Lung (tissue), 12 donors: ENCODE results near the gene SRCIN1. TPM values are rescaled to one million over a fixed set of nuclear protein-coding genes. Genes with fewer than 3 reads are reported as not detected.

Experiments
- ATAC-seq: fragments of 200-7000 bp; cut with Tn5 transposase; one replicate; pipeline ENCODE4 v1.9.1; 2020; ENCODE audit warnings: moderate number of reproducible peaks; ENCODE audit not compliant: insufficient read depth, low FRiP score
- DNase-seq, 3 donors: peaks; one replicate each; pipeline ENCODE4 v3.0.0-alpha.2; 2013 to 2017
- H3K27ac ChIP-seq, 2 donors: one replicate each; pipeline ENCODE4 v1.5.1; 2013; ENCODE audit warnings: mild to moderate bottlenecking in 2 of 2, moderate library complexity in 2 of 2, control low read depth in 1 of 2, inconsistent platforms in 1 of 2, low read depth in 1 of 2, low read length in 1 of 2
- H3K27me3 ChIP-seq, 3 donors: one replicate each; pipeline ENCODE4 v1.5.1; 2013; ENCODE audit warnings: low read length in 2 of 3; ENCODE audit not compliant: control insufficient read depth in 3 of 3, insufficient read depth in 3 of 3
- H3K36me3 ChIP-seq, 4 donors: one replicate each; pipeline ENCODE4 v1.5.1; 2013; ENCODE audit warnings: low read length in 4 of 4, mild to moderate bottlenecking in 1 of 4, moderate library complexity in 1 of 4; ENCODE audit not compliant: control insufficient read depth in 4 of 4, insufficient read depth in 4 of 4
- H3K4me1 ChIP-seq, 5 donors: one replicate each; pipeline ENCODE4 v1.5.1; 2013; ENCODE audit warnings: low read length in 5 of 5, mild to moderate bottlenecking in 2 of 5, moderate library complexity in 1 of 5; ENCODE audit not compliant: control insufficient read depth in 5 of 5, insufficient read depth in 5 of 5
- H3K4me3 ChIP-seq: one replicate; pipeline ENCODE4 v1.5.1; 2013; ENCODE audit warnings: mild to moderate bottlenecking, control low read depth, moderate library complexity
- H3K9ac ChIP-seq, 2 donors: one replicate each; pipeline ENCODE4 v1.5.1; 2013; ENCODE audit warnings: low read length in 2 of 2, control low read depth in 1 of 2; ENCODE audit not compliant: insufficient read depth in 1 of 2
- H3K9me3 ChIP-seq, 4 donors: one replicate each; pipeline ENCODE4 v1.5.1; 2013; ENCODE audit warnings: low read length in 3 of 4, mild to moderate bottlenecking in 1 of 4, moderate library complexity in 1 of 4; ENCODE audit not compliant: control insufficient read depth in 4 of 4, insufficient read depth in 3 of 4
- WGBS, 2 donors: extraction: QIAGEN DNeasy Blood & Tissue Kit; methylation state at CpG; one replicate each; pipeline ENCODE4 v1.1.7; 2013; 5-methylcytosine and 5-hydroxymethylcytosine counted together
- polyA plus RNA-seq, 2 donors: library from polyadenylated mRNA; stranded (reverse); fragments of 200-250 nt; gene quantifications; one replicate each; pipeline ENCODE4 v1.2.1, GENCODE V29; 2013
- total RNA-seq, 2 donors: library from RNA; depleted of rRNA in 1 of 2; stranded (reverse); fragments of >200 nt in 1 of 2; gene quantifications; one replicate each; pipeline ENCODE4 v1.2.1, GENCODE V29; 2014 to 2021
- TF ChIP-seq, protein P1 (sequence below): IDR thresholded peaks from 2 replicates; pipeline ENCODE4 v1.5.1; 2012; ENCODE audit warnings: mild to moderate bottlenecking; ENCODE audit errors: control extremely low read depth, extremely low read depth
- donor health status: control.
- donor health status: control.
- donor health status: Bipolar disorder and iron deficiency.
- donor health status: healthy.
- donor health status: DM: yes; HTN: yes; CAD: no.

The SRCIN1 gene
- total and polyA plus RNA-seq, 4 donors, result 1.5 to 15.0 (median 2.5) TPM

DNA sequence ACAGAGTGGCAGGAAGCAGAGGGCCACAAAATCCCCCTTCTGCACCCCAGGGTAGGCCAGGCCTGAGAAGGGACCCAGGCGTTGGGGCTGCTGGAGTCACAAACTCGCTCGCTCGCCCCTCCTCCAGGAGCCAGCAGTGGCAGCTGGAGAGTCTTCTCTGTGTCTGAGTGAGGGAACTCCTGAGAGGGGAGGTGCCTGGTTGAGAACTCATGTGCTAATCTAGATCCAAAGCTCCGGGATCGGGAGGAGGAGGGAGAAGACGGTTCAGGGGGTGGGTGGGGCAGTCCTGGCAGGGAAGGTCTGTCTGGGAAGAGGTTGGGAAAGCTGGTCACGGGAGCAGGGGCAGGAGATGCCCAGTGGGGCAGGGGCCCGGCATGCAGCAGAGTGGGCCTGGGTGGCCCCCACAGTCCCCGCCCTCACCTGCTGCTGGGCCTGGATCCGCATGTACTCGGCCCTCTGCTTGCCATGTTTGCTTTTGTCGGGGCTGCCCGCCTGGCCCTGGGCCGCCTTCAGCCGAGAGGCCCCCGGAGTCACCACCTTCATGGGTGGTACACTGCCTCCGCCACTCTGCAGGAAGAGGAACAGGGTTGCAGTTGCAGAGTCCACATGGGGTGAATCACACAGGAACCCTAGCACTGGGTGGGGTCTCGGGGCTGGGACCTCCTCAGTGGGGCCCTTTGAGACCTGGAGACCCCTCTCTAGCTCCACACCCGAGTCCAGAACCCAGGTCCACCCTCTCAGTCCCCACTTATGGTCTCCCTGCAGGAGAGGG lies 62.2 kb downstream of the SRCIN1 start:
- H3K9me3 ChIP-seq, result peaks cover 0 to 2% (median 0%) of the 10 kb centered on the region in 4 donors
- no peaks in the 10 kb centered on the region for H3K4me1 ChIP-seq
- WGBS, 2 donors, result 74 to 83% methylated on average over 19 to 20 of the region's 20 CpGs
- H3K27me3 ChIP-seq, result no peaks in the 10 kb centered on the region
- TF ChIP-seq, protein P1, sequence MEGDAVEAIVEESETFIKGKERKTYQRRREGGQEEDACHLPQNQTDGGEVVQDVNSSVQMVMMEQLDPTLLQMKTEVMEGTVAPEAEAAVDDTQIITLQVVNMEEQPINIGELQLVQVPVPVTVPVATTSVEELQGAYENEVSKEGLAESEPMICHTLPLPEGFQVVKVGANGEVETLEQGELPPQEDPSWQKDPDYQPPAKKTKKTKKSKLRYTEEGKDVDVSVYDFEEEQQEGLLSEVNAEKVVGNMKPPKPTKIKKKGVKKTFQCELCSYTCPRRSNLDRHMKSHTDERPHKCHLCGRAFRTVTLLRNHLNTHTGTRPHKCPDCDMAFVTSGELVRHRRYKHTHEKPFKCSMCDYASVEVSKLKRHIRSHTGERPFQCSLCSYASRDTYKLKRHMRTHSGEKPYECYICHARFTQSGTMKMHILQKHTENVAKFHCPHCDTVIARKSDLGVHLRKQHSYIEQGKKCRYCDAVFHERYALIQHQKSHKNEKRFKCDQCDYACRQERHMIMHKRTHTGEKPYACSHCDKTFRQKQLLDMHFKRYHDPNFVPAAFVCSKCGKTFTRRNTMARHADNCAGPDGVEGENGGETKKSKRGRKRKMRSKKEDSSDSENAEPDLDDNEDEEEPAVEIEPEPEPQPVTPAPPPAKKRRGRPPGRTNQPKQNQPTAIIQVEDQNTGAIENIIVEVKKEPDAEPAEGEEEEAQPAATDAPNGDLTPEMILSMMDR, result no peak
- ATAC-seq (no peak), DNase-seq (no peak)
- H3K4me3 ChIP-seq, result no peak overlapping the region
- H3K9ac ChIP-seq, result no peak overlapping the region
- H3K27ac ChIP-seq, result no peak overlapping the region
- no peaks in the 10 kb centered on the region for H3K36me3 ChIP-seq

DNA sequence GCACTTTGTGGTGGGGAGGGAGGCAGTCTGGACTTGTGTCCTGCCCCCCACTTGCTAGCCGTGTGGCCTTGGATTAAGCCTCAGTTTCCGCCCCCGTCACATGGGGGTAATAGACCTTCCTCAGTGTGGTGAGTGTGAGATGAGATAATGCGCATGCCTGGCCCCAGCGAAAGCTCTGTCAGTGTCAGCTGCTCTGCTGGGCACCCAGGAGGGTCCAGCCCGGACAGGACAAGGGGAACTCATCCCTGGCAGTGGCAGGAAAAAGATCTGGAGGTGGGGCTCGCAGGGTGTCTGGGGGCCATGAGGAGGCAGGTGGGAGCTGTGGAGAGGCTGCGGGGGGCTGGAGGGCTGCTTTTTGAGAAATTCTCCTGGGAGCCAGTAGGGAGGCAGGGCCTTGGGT lies 63.5 kb downstream of the SRCIN1 start:
- H3K4me1 ChIP-seq, result no peaks in the 10 kb centered on the region
- H3K36me3 ChIP-seq, result no peaks in the 10 kb centered on the region
- H3K27ac ChIP-seq, result no peak overlapping the region
- DNase-seq (no peak), ATAC-seq (no peak)
- TF ChIP-seq, protein P1, result no peak
- no peaks in the 10 kb centered on the region for H3K27me3 ChIP-seq
- WGBS, 2 donors, result 74 to 78% methylated on average over 8 of the region's 8 CpGs
- no peak overlapping the region for H3K9ac ChIP-seq
- peaks cover 0 to 2% (median 0%) of the 10 kb centered on the region in 4 donors for H3K9me3 ChIP-seq
- no peak overlapping the region for H3K4me3 ChIP-seq

DNA sequence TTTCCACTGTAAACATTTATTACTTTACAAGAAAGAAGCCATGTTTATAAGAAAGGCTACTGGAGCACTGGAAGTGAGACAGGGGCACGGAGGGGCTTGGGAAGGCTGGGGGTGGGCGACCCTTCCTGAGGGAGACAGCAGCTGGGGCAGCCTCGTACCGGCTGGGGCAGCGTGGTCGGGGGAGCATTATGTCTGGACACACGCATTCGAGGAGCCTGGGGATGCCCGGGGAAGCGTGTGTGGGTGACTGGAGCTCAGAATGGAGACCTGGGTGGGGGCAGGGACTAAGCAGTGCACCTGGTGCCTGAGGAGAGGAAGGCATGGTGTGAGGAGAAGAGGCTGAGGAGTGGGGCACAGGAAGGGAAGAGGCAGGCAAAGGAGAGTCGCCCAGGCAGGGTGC lies 64.5 kb downstream of the SRCIN1 start:
- H3K4me1 ChIP-seq, result no peaks in the 10 kb centered on the region
- TF ChIP-seq, protein P1, result no peak
- DNase-seq, result no peak
- peaks cover 0 to 5% (median 0%) of the 10 kb centered on the region in 3 donors for H3K27me3 ChIP-seq
- no peak overlapping the region for H3K4me3 ChIP-seq
- no peak for ATAC-seq
- no peak overlapping the region for H3K27ac ChIP-seq
- WGBS, 2 donors, result 78 to 85% methylated on average over 11 of the region's 11 CpGs
- no peak overlapping the region for H3K9ac ChIP-seq
- H3K9me3 ChIP-seq, result peaks cover 0 to 2% (median 0%) of the 10 kb centered on the region in 4 donors
- H3K36me3 ChIP-seq, result no peaks in the 10 kb centered on the region
